Measurements from ENCODE around the gene TAGAP.

TAGAP gene

GRCh38 chr6:158987657-158988056, 57.1 kb downstream of the TAGAP start:
- TF ChIP-seq CTCF (conservative IDR thresholded peaks at IDR 0.05; ENCODE audit: low read length), result no peak
- no peak for DNase-seq (ENCODE audit: low read depth)

More at GRCh38 chr6:158987657-158988056, 57.1 kb downstream of the TAGAP start:
- no peak overlapping the region for H3K4me3 ChIP-seq (ENCODE audit: low read length)
